Keratinocyte (primary cell): ENCODE results near the gene MAD2L1. TPM values are rescaled to one million over a fixed set of nuclear protein-coding genes. Genes with fewer than 3 reads are reported as not detected.

Experiments
- DNase-seq: peaks from one replicate; pipeline ENCODE4 v3.0.0-alpha.2; 2011; ENCODE audit warnings: low read depth, missing footprints, low spot score
- FAIRE-seq: peaks from 2 replicates; lab custom pipeline; 2011; peaks lifted over from hg19 to GRCh38; lab: Jason Lieb, UNC
- H2AFZ ChIP-seq: 2 replicates; pipeline ENCODE4 v1.6.0; 2012; ENCODE audit warnings: low read length, control low read depth, inconsistent platforms; ENCODE audit not compliant: control insufficient read depth
- H3K27ac ChIP-seq: 2 replicates; pipeline ENCODE4 v1.5.1; 2011; ENCODE audit warnings: low read length; ENCODE audit not compliant: control insufficient read depth, insufficient read depth
- H3K27me3 ChIP-seq: 3 replicates; pipeline ENCODE4 v1.6.0; 2011; ENCODE audit warnings: low read length; ENCODE audit not compliant: control insufficient read depth, insufficient read depth; ENCODE audit errors: extremely low read depth
- H3K36me3 ChIP-seq, 2 experiments: 2 replicates in 1 of 2; 3 replicates in 1 of 2; pipeline ENCODE4 v1.5.1; 2011; ENCODE audit warnings: low read length in 2 of 2, mild to moderate bottlenecking in 1 of 2; ENCODE audit not compliant: control insufficient read depth in 2 of 2, insufficient read depth in 2 of 2; ENCODE audit errors: extremely low read depth in 1 of 2
- H3K4me1 ChIP-seq: 3 replicates; pipeline ENCODE4 v1.5.1; 2011; ENCODE audit warnings: low read length; ENCODE audit not compliant: control insufficient read depth, insufficient read depth; ENCODE audit errors: extremely low read depth
- H3K4me2 ChIP-seq: 3 replicates; pipeline ENCODE4 v1.6.0; 2011; ENCODE audit warnings: low read depth, low read length; ENCODE audit not compliant: control insufficient read depth, insufficient read depth; ENCODE audit errors: extremely low read depth
- H3K4me3 ChIP-seq, 3 experiments: fragments of 200-600 bp in 1 of 3; sonication (generic) in 1 of 3; 2 replicates in 2 of 3; 3 replicates in 1 of 3; pipeline ENCODE4 v1.5.1; 2011 to 2016; ENCODE audit warnings: low read length in 3 of 3, mild to moderate bottlenecking in 3 of 3, control low read depth in 2 of 3, inconsistent platforms in 1 of 3, low read depth in 1 of 3, mixed read lengths in 1 of 3, mixed run types in 1 of 3, moderate library complexity in 1 of 3; ENCODE audit not compliant: control insufficient read depth in 2 of 3, insufficient read depth in 2 of 3; ENCODE audit errors: extremely low read depth in 1 of 3
- H3K79me2 ChIP-seq: 2 replicates; pipeline ENCODE4 v1.6.0; 2012; ENCODE audit warnings: low read length; ENCODE audit not compliant: control insufficient read depth, insufficient read depth
- H3K9ac ChIP-seq: 3 replicates; pipeline ENCODE4 v1.6.0; 2011; ENCODE audit warnings: low read length; ENCODE audit not compliant: control insufficient read depth, insufficient read depth; ENCODE audit errors: extremely low read depth
- H3K9me1 ChIP-seq: 3 replicates; pipeline ENCODE4 v1.6.0; 2011; ENCODE audit warnings: low read length; ENCODE audit not compliant: control insufficient read depth, insufficient read depth; ENCODE audit errors: extremely low read depth
- H3K9me3 ChIP-seq: 2 replicates; pipeline ENCODE4 v1.5.1; 2012; ENCODE audit warnings: low read depth, low read length; ENCODE audit not compliant: control insufficient read depth
- H4K20me1 ChIP-seq: 3 replicates; pipeline ENCODE4 v1.6.0; 2011; ENCODE audit warnings: low read length; ENCODE audit not compliant: control insufficient read depth, insufficient read depth; ENCODE audit errors: extremely low read depth
- CTCF ChIP-seq, 3 experiments: IDR thresholded peaks in 1 of 3; conservative IDR thresholded peaks in 1 of 3; optimal IDR thresholded peaks in 1 of 3; 2 replicates in 2 of 3; 3 replicates in 1 of 3; pipeline versions ENCODE3 to v1.5.1; 2011; ENCODE audit warnings: low read length in 3 of 3, mild to moderate bottlenecking in 3 of 3, moderate library complexity in 2 of 3, control low read depth in 1 of 3, inconsistent platforms in 1 of 3; ENCODE audit not compliant: insufficient read depth in 2 of 3; ENCODE audit errors: extremely low read depth in 1 of 3
- EZH2 ChIP-seq: IDR thresholded peaks from one replicate; pipeline ENCODE4 v1.6.1; 2012; ENCODE audit warnings: inconsistent platforms, mild to moderate bottlenecking, low read length, moderate library complexity
- dilution Hi-C: fragments of 300-500 bp; cut with MboI; formaldehyde crosslinking; loops from one replicate; pipeline ENCODE4 v1.7.0; 2020; ENCODE audit warnings: low sequenced_read_pairs; ENCODE audit not compliant: extremely low pct_ligation_motif_present
- polyA plus RNA-seq, 5 experiments: library from polyadenylated mRNA; depleted of rRNA in 3 of 5; stranded (reverse) in 3 of 5; stranded (forward) in 1 of 5; unstranded in 1 of 5; fragments of >200 nt; gene quantifications; 1 replicate in 1 of 5; 2 replicates in 3 of 5; 3 replicates in 1 of 5; pipeline versions ENCODE4 v1.2.1 to v1.2.3, GENCODE V29; 2011 to 2012; ENCODE audit warnings: missing spikeins in 2 of 5, low read depth in 1 of 5, low replicate concordance in 1 of 5

The MAD2L1 gene
- polyA plus RNA-seq, 1 donor (not counting 4 experiments of a cell fraction or from before 2014, with no cell fraction given): 37.9 TPM

DNA sequence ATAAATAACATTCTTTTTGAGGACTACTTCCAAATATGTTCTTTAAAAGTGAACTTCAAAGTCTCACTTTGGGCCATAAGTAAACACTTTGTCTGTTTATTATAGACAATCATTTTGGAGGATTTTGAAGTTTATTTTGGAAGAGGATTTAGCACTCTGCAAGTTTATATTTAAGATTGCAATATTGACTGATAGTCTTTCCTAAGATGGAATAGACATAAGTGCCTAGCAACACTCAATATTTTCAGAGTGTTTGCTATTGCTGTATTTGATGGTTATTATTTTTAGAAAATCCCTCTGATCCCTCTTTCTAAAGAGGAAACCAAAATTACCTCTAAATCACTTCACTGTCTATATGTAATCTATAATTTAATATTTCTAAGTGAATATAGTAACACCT lies 42.8 kb upstream of the MAD2L1 start:
- no peaks in the 10 kb centered on the region for H3K36me3 ChIP-seq
- dilution Hi-C loops: no loop called here
- H3K9me1 ChIP-seq: no peaks in the 10 kb centered on the region
- H4K20me1 ChIP-seq: no peaks in the 10 kb centered on the region
- no peaks in the 10 kb centered on the region for H3K4me1 ChIP-seq
- H3K4me3 ChIP-seq: no peak overlapping the region
- DNase-seq (no peak), FAIRE-seq (no peak)
- H3K9ac ChIP-seq: no peak overlapping the region
- no peak overlapping the region for H2AFZ ChIP-seq
- TF ChIP-seq EZH2: no peak
- no peak for TF ChIP-seq CTCF (optimal IDR thresholded peaks at IDR 0.05 in 1 of 3, IDR thresholded peaks at IDR 0.05 in 1 of 3, conservative IDR thresholded peaks at IDR 0.05 in 1 of 3; ENCODE audit: extremely low read depth in 1 of 3, insufficient read depth in 2 of 3, low read length in 3 of 3)
- no peak overlapping the region for H3K4me2 ChIP-seq
- no peaks in the 10 kb centered on the region for H3K79me2 ChIP-seq
- H3K27ac ChIP-seq: no peak overlapping the region
- H3K9me3 ChIP-seq: no peaks in the 10 kb centered on the region
- no peaks in the 10 kb centered on the region for H3K27me3 ChIP-seq

GRCh38 chr4:120105472-120105871 lies 38.8 kb upstream of the MAD2L1 start:
- Histone ChIP-seq H3K36me3 (no peaks in the 10 kb centered on the region), H3K27ac (no peak overlapping the region), H4K20me1 (no peaks in the 10 kb centered on the region), H3K79me2 (no peaks in the 10 kb centered on the region), H3K4me2 (no peak overlapping the region), H3K9me1 (no peaks in the 10 kb centered on the region), H3K9me3 (no peaks in the 10 kb centered on the region), H3K9ac (no peak overlapping the region), H3K27me3 (no peaks in the 10 kb centered on the region), H3K4me1 (no peaks in the 10 kb centered on the region), H2AFZ (no peak overlapping the region), H3K4me3 (no peak overlapping the region)
- DNase-seq (no peak), FAIRE-seq (no peak)
- dilution Hi-C loops: no loop called here
- TF ChIP-seq CTCF (optimal IDR thresholded peaks at IDR 0.05 in 1 of 3, IDR thresholded peaks at IDR 0.05 in 1 of 3, conservative IDR thresholded peaks at IDR 0.05 in 1 of 3; ENCODE audit: extremely low read depth in 1 of 3, insufficient read depth in 2 of 3, low read length in 3 of 3) (no peak), EZH2 (no peak)
